HS-5 (cell line): ENCODE measurements around the gene HAND1.

Source experiments
- DNase-seq: peaks from one replicate; pipeline ENCODE4 v3.0.0-alpha.2; 2012; ENCODE audit warnings: low read depth

Gene HAND1

DNA sequence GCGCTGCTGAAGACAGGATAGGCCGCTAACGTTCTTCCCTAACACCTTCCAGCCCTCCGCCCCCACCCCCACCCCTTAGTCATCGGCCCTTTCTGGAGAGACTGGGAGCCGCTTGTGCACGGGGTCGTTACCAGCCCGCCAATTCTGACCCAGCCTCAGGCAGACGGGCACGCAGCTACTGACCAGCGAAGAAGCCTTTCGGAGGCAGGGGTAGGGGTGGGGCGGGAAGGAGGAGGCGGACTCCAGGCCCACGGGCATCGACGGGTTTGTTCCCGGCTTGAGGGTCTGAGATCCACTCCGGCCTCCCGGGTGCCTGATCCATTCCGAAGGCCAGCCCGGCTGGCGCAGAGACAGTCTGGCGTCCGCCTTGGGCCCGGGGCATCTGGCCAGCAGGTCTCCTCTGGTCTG, 729 bp upstream of the HAND1 start:
- no peak for DNase-seq

DNA sequence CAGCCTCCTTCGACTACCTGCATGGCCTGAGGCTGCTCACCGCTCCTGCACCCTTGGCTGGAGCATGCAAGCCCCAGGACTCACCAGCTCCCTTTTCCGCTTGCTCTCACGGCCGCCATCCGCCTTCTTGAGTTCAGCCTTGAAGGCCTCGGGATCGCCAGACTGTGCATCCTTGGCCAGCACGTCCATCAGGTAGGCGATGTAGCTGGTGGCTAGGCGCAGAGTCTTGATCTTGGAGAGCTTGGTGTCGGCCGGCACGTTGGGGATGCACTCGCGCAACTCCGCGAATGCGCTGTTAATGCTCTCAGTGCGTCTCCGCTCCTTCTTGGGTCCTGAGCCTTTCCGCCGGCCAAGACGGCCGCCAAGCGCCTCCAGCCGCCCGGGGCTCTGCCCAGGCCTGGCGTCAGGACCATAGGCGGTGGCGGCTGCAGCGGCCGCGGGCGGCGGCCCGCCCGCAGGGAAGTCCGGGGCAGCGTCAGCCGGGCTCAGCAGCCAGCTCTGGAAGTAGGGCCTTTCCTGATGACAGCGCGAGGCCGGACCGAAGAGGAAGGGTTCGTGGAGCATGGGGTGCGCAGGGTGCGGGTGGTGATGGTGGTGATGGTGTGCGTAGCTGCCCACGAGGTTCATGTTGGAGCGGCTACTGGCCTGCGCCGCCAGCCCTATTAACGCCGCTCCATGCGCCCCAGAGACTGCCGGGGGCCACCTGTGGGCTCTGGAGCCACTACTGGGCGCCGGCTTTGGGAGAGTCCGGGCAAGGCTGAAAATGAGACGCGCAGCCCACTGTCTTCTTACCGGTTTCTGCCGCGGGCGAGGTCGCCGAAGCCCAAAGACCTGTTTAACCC, 424 bp downstream of the HAND1 start:
- no peak for DNase-seq

DNA sequence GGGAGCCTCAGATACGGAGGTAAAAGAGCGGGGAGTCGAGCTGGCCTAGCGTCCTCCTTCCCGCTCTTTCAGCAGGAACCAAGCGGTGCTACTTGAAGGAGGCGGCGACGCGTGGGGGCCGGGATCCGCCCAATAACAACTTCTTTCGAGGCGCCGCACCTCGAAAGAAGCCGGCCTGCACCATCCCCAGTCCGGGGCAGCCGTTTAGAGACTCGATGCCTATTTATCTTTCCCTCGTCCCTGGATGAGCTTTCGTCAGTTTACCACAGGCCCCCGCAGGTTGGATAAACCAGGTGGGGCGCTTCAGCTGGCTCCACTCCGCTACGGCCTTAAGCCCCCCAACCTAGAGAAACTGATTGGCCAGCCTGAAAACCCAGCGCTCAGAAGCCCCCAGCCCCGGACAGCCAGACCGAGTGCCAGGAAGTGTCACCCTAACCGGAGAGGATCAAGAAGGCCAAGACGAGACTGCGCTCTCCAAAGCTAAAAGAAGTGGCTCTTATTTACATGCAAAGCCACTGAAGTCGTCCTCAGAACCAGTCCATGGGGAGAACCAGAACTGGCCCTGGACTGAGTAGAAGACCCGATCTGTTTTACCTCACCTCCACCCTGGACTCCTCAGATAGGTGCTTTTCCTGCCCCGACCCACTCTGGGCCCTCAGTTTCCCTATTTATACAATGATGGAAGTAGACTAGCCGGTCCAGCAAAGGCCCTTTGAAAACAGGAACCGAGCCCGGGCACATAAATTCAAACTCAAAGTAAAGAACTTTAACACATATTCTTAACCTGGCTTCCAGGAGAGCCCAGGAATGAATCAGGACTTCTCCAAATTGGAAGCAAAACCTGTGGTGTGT, 1.4 kb downstream of the HAND1 start:
- no peak for DNase-seq

DNA sequence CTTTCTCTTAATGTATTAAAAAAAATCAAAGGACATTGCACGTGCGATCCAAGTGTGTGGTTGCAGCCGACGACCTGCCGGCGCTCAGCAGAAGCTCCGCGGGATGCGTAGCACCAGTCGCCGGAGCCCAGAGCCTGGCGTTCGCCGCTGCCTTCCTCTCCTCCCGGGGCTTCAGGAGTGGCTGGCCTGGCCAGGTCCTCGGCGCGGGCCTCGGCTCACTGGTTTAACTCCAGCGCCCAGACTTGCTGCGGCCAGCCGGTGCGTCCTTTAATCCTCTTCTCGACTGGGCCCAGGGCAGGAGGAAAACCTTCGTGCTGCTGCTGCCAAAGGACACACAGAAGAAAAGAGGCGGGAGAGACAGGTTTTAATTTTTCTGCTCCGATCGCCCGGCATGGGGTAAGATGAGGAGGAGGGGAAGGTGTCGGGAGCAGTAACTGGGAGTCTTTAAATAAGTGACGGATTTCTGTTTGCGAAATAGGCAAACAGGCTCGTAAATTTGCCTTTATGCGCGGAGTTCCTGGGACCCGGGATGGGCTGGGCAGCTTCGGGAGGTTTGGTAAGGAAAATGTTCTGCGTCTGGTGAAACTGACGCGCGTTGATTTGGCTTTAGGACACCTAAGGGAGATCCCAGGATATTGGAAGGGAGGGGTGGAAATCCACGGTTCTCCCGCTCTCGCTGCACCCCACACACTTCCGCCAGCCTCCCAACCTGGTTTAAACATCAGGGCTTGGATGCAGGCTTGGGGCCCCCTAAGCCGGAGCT, 2.3 kb downstream of the HAND1 start:
- DNase-seq, result no peak

DNA sequence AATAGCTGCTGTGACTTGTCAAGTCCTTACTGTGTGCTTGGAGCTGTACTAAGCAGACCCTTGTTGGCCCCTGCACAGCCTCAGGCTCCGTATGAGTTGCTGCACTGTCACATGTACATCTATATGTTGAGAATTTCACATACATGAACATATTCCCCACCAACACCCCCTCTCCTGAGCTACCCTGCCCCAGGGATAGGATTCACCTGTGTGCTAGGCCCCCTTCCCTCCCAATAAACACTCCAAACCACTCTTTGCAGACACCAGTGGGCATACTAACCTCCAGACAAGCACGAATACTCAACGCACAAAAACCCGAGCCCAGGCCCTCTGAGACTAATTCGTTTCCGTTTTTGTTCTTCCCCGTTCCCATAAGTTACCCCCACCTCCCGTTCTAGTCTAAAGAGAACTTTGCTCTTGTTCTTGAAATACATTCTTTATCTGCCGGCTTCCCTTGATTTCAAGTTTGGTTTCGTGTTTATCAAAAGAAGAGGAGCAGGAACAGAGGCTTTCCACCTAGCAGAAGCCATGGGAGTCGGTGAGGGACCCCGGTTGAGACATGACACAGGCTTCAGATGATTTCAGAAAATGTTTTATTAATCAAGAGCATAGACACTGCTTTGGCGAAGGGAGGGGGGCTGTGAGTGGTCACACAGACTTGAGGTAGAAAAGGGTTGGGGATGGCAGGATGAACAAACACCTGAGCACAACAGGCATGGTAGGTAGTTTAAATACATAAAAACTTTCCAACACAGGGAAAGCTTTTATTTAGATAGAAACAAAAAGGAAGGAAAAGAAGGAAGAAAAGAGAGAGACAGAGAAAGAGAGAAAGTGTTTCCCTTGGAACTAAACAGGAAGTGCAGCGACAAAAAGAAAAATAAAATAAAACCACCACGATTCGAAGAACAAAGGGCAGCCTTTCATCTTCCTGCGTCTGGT, 3.4 kb downstream of the HAND1 start:
- DNase-seq, result no peak

DNA sequence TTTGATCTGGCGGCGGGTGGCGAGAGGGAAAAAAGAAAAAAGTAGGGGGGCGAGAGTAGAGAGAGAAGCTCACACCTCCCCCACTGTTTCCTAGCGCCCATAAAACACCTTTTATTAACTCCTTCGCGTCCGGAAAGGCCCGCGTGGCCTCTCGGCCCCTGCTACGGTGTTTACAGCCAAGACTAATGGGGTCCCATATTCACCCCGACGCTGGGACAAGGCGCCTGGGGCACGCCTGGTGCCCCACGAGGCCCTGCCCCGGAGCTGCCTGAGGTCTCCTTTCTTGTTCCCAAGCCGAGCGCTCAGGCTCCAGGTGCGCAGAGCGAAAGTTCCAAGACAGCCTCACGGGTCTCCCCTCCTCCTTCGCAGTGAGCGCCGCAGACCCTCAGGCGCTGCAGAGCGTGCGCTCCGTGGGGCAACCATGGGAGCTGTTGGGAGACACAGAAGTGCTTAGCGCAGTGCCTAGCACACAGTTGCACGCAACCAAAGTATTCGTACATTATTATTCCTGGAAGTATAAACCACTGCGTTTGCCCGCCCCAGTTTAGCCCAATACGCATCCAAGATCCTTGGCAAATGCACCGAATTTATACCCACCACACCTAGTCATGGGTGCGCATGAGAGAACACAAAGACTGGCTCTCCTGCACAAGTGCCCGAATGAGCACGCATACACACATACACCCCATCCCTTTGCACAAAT, 4.3 kb downstream of the HAND1 start:
- DNase-seq, result no peak

DNA sequence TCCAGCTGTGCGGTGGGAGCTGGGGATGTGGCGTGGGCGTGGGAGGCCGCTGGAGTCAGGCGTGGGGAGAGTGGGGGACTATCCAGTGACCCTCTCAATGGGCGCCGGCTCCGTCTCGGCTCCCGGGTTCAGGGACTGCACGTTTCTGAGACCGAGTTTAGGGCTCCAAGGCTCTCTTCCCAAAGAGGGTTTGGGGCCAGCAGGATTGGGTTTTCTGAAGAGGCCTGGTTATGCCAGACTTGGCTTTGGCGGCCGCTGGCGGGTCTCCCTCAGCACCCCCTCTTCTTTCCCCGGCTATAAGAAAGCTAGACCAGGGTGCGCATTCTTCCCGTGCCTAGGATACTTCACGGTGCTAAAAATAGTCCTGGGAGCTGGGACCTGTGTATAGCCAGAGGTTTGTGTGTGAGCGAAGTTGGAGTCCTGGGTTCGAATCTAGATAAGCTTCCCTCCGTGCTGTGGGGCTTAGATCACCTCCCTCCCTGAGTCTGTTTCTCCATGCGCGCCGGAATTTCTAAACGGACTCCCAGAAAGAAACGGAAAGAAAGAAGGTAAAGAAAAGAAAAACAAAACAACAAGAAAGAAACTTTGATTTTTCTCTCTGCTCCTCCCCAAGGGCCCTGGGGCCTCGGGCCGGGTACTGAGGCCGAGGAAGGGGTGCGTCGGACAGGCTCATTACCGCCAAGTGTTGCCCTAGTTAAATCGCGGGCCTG, 5.0 kb downstream of the HAND1 start:
- DNase-seq, result no peak

DNA sequence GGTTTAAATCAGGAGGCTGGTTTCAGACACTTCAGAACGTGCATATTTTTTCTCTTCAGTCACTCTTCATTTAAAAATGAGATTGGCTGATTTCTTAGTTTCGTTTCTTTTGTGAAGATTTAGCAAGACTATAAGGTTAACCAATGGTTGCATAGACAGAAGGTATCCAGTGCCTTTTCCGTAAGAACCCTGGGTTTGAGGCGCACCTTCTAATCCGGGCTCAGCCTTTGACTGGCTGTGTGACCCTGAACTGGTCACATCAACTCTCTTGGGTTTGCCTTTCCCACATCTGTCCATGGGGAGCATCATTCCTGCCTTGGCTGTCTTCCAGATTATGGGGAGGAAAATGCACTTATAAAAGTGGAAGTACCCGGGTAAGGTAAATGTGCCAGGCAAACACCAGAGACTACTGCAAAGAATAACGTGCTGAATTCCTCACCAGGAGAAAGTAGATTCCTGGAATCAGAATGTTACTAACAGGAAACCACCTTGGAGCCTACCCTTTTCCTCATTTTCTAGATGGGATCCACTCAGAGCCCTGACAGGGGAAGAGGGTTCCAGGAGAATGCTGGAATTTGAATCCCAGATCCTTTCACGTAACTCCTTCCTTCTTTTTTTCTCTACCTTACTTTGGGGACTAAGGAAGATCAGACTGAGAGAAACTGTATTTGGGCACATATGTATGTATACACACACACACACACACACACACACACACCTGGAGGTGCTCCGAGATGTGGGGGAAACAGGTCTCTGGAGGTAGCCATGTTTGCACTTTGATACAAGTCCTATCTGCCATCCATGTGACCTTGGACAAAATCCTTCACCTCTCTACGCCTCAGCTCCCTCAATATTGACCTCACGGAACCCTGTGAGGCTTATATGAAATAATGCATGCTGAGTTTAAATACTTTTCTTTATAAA, 6.8 kb downstream of the HAND1 start:
- no peak for DNase-seq

DNA sequence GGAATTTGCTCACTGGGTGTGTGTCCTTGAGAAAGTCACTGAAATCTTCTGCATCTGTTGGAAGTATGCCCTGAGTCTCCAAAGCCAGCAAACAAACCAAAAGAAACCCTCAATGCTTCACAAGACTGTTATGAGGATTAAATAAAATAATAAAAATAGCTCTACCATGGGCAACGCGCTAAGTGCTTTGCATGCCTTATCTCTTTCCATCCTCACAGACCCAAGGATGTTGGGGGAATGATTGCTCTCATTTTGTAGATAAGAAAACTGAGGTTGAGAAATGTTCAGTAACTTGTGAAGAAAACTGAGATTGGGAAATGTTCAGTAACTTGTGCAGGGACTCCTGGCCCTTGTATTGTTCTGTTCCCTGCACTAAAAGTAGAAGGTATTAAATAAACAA, 7.9 kb downstream of the HAND1 start:
- DNase-seq, result no peak

DNA sequence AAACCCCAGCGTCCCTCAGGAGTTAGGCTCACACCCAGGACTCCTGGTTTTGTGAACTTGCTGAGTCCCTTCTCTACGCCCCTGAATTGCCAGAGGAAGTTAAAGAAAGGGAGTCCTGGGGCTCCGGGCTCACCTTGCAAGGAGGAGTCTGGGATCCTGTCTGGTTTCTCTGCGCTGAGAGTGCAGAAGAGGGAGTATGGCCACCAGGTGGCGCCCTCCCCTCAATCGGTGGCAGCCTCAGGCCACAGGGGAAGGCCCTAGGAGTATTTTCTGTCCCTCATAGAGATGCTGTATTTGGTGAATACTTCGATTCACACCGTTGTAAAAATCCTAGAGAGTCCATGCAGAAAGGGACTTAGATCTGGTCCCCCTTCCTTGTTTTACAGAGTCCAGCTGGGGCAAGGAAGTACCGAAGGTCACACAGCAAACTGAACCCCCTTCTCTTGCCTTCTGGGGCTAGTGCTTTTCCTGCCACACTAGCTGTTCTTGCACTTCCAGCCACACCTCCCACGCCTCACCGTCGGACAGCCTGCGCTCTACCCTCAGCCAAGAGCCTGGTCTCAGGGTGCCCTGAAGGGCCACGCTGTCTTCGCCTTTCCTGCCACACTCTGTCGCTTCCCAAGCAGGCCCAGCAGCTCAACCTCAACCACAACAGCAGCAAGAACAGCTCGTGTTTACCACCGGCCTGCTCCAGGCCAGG, 10.2 kb downstream of the HAND1 start:
- DNase-seq, result no peak

DNA sequence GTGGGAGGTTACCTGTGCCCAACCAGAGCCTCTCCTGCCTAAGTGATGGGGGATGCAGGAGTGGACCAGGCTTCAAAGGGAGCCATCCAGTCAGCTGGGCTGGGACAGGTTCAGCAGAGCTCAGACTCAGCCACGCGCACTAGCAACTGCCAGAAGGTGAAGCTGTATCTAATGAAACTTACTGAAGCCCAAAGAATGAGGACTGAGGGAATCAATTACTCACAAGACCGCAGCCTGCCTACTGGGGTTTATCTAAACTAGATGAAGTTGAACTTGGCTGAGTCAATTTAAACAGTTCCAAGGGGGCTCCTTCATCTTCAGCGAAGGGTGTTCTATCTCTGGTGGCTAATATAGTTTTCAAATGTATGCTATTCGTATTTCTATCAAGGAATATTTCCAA, 11.4 kb downstream of the HAND1 start:
- no peak for DNase-seq

DNA sequence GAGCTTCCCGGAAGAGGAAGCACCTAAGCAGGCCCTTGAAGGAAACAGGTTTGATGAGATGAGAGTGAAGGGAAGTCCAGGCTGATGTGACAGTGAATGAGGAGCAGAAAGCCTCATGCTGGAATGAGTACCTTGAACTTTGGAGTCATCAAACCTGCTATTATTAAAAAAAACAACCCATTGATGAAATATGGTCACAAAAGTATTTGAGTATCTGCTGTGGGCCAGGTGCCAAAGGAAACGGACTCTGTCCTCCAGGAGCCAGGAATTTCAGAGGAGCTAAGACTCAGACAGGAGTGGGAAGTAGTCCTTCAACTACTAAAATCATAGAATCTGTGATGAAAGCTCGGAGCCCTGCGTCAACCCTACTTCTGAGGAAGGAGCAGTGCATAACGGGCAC, 11.9 kb downstream of the HAND1 start:
- DNase-seq, result no peak

DNA sequence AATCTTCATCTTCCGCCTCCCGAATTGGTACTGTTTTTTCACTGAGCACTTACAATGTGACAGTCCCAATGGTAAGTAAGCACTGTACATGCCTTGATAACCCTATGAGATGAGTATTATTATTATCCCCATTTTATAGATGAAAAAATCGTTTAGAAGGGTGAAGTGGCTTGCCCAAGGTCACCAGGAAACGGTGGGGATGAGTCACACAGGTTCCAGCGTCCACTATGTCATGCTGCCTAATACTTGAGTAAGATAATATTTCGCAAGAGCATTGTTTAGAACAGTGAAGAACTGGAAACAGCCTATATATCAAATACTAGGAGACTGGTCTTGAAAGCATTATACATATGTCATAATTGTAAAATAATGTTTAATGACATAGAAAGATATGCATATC, 12.9 kb downstream of the HAND1 start:
- DNase-seq, result no peak

DNA sequence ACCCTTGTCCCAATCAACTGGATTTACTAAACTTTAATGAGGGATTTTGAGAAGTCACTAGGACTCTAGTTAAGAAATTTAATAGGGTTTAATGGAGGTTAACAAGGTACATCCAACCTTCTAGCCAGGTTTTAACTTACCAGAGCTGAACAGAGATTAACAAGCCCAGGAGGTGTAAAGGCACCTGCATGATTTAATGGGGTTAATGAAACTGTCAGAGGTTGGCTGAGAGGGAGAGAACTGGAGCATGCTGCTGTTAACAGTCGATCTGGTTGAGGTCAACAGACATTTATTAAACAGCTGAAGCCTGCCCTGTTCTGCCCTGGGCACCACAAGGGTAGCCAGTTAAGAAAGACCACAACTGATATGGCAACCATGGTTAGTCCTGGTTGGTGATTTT, 13.6 kb downstream of the HAND1 start:
- DNase-seq, result no peak

DNA sequence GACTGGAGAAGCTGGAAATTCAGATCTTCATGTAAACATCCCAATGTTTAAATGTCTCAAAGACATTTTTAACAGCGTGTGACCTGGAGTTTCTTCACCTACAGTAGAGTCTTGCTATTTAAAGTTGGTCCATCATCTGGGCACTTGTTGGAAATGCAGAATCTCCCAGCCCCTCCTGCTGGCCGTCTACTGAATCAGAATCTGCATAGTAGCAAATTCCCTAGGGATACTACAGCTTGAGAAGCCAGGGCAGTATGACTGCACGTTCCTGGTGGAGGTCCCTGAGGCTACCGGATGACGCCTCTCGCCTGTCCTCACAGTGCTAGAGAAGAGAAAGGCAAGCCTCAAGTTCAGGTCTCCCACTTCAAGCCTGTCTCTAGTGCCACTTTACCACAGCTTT, 16.5 kb downstream of the HAND1 start:
- no peak for DNase-seq

DNA sequence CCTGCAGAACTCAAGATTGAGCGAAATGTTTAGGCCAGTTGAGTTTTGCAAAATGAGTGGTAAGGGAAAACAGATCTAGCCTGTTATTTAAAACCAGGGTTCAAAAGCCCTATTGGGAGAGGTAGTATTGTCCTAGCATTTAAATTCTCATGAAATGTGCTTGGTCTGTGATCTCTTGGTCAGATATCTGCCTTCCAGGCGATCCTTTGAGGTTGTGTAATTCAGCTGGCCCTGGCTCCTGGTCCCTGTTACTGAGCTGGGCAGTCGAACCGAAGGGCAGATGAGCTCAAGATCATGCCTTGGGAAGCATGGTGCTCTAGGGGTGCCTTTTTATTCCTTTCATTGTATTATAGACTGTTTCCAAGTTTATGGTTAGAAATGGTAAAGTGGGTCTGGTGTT, 17.9 kb downstream of the HAND1 start:
- no peak for DNase-seq

DNA sequence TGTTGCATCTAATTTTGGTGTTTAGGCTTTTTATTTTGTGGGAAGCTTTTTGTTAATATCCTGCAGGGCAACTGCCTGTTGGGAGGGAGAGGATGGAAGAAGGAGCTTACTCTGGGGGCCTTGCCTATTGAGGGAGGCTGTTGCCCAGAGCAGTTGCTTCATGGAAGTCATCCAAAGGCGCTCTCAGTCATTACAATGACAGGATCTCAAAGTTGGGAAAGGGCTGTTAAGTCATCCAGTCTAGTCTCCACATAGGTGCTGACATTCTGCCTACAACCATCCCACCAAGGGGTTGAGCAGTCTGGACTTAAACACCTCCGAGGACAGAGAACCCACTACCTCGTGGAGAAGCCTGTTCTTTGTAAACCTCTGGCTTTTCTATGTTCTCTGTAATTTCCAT, 19.0 kb downstream of the HAND1 start:
- no peak for DNase-seq

DNA sequence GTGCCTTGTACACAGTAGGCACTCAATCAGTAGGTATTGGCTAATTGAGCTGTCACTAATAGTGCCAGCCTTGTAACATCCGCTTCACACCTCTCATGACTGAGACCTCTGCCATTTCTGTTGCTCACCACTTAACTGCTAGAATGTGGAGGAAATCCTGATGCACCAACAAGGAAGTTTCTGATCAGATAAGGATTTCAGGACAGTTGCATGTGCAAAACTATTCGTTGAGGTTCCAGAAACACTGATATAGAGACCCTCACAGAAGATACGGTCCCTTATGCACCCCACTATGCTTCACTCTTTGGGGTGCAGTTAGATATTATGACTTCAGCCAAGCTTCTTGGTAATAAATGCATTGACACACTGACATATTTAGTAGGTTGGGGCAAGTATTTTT, 21.5 kb downstream of the HAND1 start:
- no peak for DNase-seq

DNA sequence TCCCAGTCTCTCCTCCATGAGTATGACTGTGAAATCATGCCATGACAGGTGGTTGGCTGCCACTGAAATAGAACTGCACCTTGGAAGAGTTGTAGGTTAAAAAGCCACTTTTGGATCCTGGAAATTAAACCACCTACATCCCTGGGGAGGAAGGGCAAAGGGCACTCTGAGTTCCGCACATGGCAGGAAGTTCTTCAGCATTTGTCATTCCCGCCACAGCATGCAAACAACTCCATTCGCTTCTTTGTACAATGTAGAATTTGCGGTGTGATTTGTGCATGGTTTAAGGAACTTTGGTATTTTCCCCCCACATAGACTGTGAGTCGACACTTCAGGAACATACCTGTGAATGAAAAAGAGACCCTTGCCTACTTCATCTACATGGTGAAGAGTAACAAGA, 22.4 kb downstream of the HAND1 start:
- DNase-seq, result no peak
